Measurements from ENCODE around the gene SIGLEC1. TPM values are rescaled to one million over a fixed set of nuclear protein-coding genes. Genes with fewer than 3 reads are reported as not detected.

SIGLEC1 gene
- total RNA-seq, 1 experiment from 2014 or later: 0.17 TPM

- CTCF ChIA-PET: no interaction called here
- H3K9ac ChIP-seq (ENCODE audit: low read length): no peak overlapping the region
- H3K27me3 ChIP-seq (ENCODE audit: insufficient read depth, low read length): no peaks in the 10 kb centered on the region
- TF ChIP-seq POLR2AphosphoS5 (IDR thresholded peaks at IDR 0.05; ENCODE audit: low read depth, low read length) (no peak), ELF1 (IDR thresholded peaks at IDR 0.05; ENCODE audit: borderline replicate concordance, low read depth) (no peak), SP1 (IDR thresholded peaks at IDR 0.05; ENCODE audit: low read depth) (no peak), JUND (IDR thresholded peaks at IDR 0.05) (no peak), ZFX (IDR thresholded peaks at IDR 0.05) (no peak), SRF (IDR thresholded peaks at IDR 0.05; ENCODE audit: low read depth) (no peak), YY1 (IDR thresholded peaks at IDR 0.05; ENCODE audit: extremely low read depth, insufficient replicate concordance, low read depth, low read length) (no peak), ZNF274 (IDR thresholded peaks at IDR 0.05; ENCODE audit: low read depth, low read length) (no peak), EGR1 (IDR thresholded peaks at IDR 0.05; ENCODE audit: low read depth) (no peak), EZH2 (IDR thresholded peaks at IDR 0.05) (no peak), RAD21 (IDR thresholded peaks at IDR 0.05; ENCODE audit: low read depth) (no peak), SIN3A (IDR thresholded peaks at IDR 0.05; ENCODE audit: low read depth) (no peak), CBX3 (IDR thresholded peaks at IDR 0.05; ENCODE audit: low read depth) (no peak)
- TF ChIP-seq, protein P1, sequence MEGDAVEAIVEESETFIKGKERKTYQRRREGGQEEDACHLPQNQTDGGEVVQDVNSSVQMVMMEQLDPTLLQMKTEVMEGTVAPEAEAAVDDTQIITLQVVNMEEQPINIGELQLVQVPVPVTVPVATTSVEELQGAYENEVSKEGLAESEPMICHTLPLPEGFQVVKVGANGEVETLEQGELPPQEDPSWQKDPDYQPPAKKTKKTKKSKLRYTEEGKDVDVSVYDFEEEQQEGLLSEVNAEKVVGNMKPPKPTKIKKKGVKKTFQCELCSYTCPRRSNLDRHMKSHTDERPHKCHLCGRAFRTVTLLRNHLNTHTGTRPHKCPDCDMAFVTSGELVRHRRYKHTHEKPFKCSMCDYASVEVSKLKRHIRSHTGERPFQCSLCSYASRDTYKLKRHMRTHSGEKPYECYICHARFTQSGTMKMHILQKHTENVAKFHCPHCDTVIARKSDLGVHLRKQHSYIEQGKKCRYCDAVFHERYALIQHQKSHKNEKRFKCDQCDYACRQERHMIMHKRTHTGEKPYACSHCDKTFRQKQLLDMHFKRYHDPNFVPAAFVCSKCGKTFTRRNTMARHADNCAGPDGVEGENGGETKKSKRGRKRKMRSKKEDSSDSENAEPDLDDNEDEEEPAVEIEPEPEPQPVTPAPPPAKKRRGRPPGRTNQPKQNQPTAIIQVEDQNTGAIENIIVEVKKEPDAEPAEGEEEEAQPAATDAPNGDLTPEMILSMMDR (IDR thresholded peaks at IDR 0.05 in 2 of 3, conservative IDR thresholded peaks at IDR 0.05 in 1 of 3; ENCODE audit: borderline replicate concordance in 1 of 3, insufficient read depth in 1 of 3, low read depth in 2 of 3, low read length in 2 of 3): no peak
- no peaks in the 10 kb centered on the region for H3K9me2 ChIP-seq (ENCODE audit: insufficient read depth)
- no peaks in the 10 kb centered on the region for H3K9me3 ChIP-seq (ENCODE audit: control insufficient read depth in 1 of 2, insufficient read depth in 1 of 2, low read depth in 1 of 2, low read length in 2 of 2)
- intact Hi-C loops (cut with micrococcal nuclease): no loop called here
- RAD21 ChIA-PET (ENCODE audit: low non-redundant PET in 1 of 2, low total read pairs in 2 of 2, uncharacterized antibody in 2 of 2, unreplicated experiment in 2 of 2): no interaction called here
- H3K4me3 ChIP-seq (replicated peaks in 1 of 2; ENCODE audit: low read depth in 1 of 2, low read length in 2 of 2): no peak overlapping the region
- peaks cover 7 to 12% of the 10 kb centered on the region in 2 experiments for H3K4me1 ChIP-seq (ENCODE audit: control insufficient read depth in 1 of 2, insufficient read depth in 2 of 2, low read length in 2 of 2)
- ATAC-seq: 0 out of 2 replicates have a peak, but pooled peaks have one; percentile 5
- H3K4me2 ChIP-seq (ENCODE audit: low read length): no peak overlapping the region
- no peak overlapping the region for H3K27ac ChIP-seq (ENCODE audit: low read depth, low read length)
- DNase-seq (ENCODE audit: low read depth, low spot score): no peak
- BruUV-seq (replicated peaks): no TSS peak
- H3K79me2 ChIP-seq (ENCODE audit: insufficient read depth, low read length): no peaks in the 10 kb centered on the region
- POLR2A ChIA-PET: interaction anchor here (0.6 kb wide), 1 partner anchor 572 kb away, joined by 3 read pairs; no protein-coding TSS in a partner anchor
- no peak overlapping the region for H2AFZ ChIP-seq (ENCODE audit: low read depth, low read length, poor library complexity, severe bottlenecking)
- H4K20me1 ChIP-seq (ENCODE audit: insufficient read depth): no peaks in the 10 kb centered on the region
- no peaks in the 10 kb centered on the region for H3K36me3 ChIP-seq (ENCODE audit: control insufficient read depth in 1 of 2, insufficient read depth in 2 of 2, low read length in 2 of 2)
Measured at GRCh38 chr20:3739926-3740451, 27.6 kb upstream of the SIGLEC1 start.
